Lower leg skin (tissue), 3 donors: ENCODE measurements around the gene ZNF644.

Source experiments
- CTCF ChIP-seq, 3 donors: fragments of 450-650 bp; IDR thresholded peaks; one replicate each; pipeline ENCODE4 v1.5.1; 2016; ENCODE audit warnings: antibody characterized with exemption in 3 of 3, mild to moderate bottlenecking in 3 of 3, moderate library complexity in 2 of 3
- POLR2A ChIP-seq, 2 donors: fragments of 450-650 bp; IDR thresholded peaks; one replicate each; pipeline ENCODE4 v1.6.1; 2016 to 2017; ENCODE audit warnings: antibody characterized with exemption in 2 of 2, mild to moderate bottlenecking in 1 of 2, moderate library complexity in 1 of 2

- no peak for TF ChIP-seq CTCF (IDR thresholded peaks at IDR 0.05)
- TF ChIP-seq POLR2A (IDR thresholded peaks at IDR 0.05): no peak
These were observed 119.2 kb downstream of the ZNF644 start for GRCh38 chr1:90902672-90903071.
